Measurements from ENCODE around the gene ATOSA.

The ATOSA gene

DNA sequence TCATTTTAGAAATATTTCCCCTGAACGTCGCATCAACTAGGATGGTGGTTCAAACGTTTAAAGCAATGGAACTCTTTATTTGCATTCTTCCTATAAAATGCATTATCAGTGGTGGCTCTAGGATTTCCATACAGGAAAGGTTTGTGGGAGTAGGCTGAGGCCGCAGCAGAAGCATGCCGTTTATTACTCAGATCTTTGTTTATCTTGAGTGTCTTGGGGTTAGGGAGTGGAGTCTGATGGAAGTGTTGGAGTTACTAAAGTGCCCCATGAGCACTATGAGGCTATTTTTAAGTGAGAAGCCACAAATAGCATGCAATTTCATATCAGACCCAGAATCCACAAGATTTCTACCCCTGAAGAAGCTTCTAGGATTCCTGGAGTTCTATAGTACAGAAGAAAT is 26.2 kb downstream of the ATOSA start:
- DNase-seq (ENCODE audit: low read depth, low spot score), result no peak

GRCh38 chr15:52652286-52652685 is 26.9 kb downstream of the ATOSA start:
- DNase-seq (ENCODE audit: low read depth, low spot score), result no peak

DNA sequence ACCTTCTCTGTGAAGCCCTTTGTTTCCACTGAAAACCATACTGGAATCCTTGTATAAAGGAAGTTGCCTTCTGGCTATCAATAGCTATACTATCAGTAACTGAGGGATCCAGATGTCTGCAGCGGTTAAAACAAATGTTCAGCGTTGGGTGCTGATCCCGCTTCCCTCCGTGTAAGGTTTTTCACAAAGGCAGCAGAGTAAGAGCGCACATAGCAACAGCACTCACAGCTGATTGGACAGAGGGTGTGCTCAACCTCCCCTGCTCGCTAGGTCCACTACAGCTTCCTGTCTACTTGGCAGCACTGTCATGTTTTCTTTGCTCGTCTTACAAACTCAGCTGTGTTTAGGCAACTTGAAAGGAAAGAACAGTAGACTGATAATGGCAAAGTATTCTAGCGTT is 27.3 kb downstream of the ATOSA start:
- DNase-seq (ENCODE audit: low read depth, low spot score), result peak; percentile 1

GRCh38 chr15:52651114-52651513 is 28.1 kb downstream of the ATOSA start:
- no peak for DNase-seq (ENCODE audit: low read depth, low spot score)

- no peak for DNase-seq (ENCODE audit: low read depth, low spot score)
Observed at GRCh38 chr15:52649686-52650085, 29.5 kb downstream of the ATOSA start.

- DNase-seq (ENCODE audit: low read depth, low spot score), result no peak
Observed at GRCh38 chr15:52645916-52646315, 33.3 kb downstream of the ATOSA start.

DNA sequence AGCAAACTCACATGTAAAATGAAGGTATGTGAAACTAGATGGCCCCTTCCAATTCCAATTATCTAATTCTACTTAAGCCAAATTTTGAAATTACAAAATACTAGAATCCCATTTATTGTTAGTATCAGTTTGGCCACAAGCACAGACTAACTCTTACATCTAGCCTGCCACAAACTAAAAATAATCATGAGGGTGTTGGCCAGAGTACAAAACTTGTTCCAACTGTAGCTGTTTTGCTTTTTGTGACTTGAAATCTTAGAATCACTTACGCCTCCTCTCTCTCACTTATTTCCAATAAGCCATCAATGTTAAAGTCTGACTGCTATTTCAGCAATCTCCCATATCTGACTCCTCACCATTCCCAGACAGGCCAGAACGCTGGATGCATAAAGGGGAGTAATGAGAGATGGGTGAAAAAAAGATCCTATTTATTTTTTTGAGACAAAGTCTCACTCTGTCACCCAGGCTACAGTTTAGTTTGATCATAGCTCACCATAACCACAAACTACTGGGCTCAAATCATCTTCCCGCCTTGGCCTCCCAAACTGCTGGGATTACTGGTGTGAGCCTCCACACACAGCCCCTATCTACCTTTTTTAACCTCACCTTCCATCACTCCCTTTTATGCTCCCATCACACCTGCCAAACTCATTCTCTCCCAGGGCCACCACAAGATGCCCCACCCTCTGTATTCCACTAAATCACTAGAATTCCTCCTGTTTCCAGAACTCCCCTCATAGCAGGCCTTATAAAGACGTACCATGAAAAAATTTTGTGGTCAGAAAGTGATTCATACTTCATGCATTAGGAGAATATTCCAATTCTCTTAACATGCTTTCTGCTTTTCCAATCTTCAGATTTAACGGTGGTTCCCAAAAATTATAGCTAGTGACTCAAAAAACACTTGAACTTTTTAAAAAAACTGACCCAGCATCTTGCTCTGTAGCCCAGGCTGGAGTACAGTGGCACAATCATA is 36.5 kb downstream of the ATOSA start:
- no peak for DNase-seq (ENCODE audit: low read depth, low spot score)

GRCh38 chr15:52636459-52636858 is 42.7 kb downstream of the ATOSA start:
- DNase-seq (ENCODE audit: low read depth, low spot score), result no peak

DNA sequence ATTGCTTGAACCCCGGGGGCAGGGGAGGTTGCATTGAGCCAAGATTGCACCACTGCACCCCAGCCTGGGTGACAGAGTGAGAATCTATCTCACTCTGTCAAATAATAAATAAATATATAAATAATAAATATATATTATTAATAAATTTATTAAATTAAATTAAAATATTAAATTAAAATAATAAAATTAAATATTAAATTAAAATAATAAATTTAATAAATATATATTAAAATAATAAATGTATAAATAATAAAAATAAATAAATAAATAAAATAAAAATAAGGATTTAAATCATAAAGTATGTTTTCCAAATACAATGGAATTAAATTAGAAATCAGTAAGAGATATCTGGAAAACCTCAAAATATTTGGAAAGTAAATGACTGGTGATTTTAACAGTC is 43.3 kb downstream of the ATOSA start:
- DNase-seq (ENCODE audit: low read depth, low spot score), result no peak
